ENCODE measurements around the gene PRKCQ.

- TF ChIP-seq, protein P1, sequence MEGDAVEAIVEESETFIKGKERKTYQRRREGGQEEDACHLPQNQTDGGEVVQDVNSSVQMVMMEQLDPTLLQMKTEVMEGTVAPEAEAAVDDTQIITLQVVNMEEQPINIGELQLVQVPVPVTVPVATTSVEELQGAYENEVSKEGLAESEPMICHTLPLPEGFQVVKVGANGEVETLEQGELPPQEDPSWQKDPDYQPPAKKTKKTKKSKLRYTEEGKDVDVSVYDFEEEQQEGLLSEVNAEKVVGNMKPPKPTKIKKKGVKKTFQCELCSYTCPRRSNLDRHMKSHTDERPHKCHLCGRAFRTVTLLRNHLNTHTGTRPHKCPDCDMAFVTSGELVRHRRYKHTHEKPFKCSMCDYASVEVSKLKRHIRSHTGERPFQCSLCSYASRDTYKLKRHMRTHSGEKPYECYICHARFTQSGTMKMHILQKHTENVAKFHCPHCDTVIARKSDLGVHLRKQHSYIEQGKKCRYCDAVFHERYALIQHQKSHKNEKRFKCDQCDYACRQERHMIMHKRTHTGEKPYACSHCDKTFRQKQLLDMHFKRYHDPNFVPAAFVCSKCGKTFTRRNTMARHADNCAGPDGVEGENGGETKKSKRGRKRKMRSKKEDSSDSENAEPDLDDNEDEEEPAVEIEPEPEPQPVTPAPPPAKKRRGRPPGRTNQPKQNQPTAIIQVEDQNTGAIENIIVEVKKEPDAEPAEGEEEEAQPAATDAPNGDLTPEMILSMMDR (IDR thresholded peaks at IDR 0.05; ENCODE audit: borderline replicate concordance, extremely low read depth, low read length, poor library complexity, severe bottlenecking), result no peak
- TF ChIP-seq EZH2 (IDR thresholded peaks at IDR 0.05; ENCODE audit: borderline replicate concordance, low read depth, low read length, severe bottlenecking), result no peak
These were observed 32.3 kb upstream of the PRKCQ start for GRCh38 chr10:6612371-6612770.
